GM18498 (cell line): ENCODE data around the gene CNPY2.

Experiments
- ATAC-seq: cut with Tn5 transposase; IDR thresholded peaks from one replicate; pipeline ENCODE4 v1.9.1; 2021; ENCODE audit warnings: mild to moderate bottlenecking, moderate library complexity; ENCODE audit not compliant: unreplicated experiment

Gene CNPY2

GRCh38 chr12:56260921-56261320, 54.9 kb downstream of the CNPY2 start:
- no peak for ATAC-seq

DNA sequence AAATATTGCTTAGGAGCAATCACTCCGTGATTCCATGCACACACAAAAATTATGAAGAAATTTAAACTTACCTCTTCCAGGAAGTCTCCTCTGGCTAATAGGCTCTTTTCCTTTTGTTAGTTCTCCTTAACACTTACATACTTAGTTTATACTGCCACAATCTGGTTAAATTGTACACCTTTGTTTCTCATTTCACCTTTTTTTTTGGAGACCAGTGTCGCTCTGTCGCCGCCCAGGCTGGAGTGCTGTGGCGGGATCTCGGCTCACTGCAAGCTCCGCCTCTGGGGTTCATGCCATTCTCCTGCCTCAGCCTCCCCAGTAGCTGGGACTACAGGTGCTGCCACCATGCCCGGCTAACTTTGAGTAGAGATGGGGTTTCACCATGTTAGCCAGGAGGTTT, 55.4 kb downstream of the CNPY2 start:
- ATAC-seq = no peak
